ENCODE measurements around the gene RNF224. TPM values are rescaled to one million over a fixed set of nuclear protein-coding genes. Genes with fewer than 3 reads are reported as not detected.

RNF224 gene
- polyA plus RNA-seq, 1 donor from 2014 or later: not detected

DNA sequence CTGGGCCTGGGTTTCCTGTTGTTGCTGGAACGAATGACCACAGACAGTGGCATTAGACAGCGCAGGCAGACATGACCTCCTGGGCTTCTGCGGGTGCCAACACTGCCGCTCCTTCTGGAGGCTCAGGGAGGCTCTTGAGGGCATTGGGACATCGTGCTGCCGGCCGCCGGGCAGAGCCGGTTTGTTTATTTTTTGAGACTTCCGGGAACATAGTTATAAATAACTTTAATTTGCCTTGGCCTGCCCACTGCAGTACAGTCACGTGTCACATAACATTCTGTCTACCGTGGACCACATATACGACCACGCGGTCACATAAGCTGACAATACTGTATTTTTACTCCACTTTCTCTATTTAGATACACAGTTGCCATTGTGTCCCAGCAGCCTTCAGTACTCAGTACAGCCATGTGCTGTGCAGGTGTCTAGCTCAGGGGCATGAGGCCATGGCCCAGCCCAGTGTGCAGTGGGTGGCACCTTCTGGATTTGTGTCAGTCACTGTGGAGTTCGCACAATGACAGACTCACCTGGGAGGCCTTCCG is 42.0 kb downstream of the RNF224 start:
- Mint-ChIP-seq H3K27ac (peak overlapping the region; percentile 31 to 88 (median 86)), H3K4me3 (peak overlapping the region; percentile 91 to 96 (median 94)), H3K27me3 (no peaks in the 10 kb centered on the region), H3K36me3 (peaks cover 6% of the 10 kb centered on the region), H3K4me1 (peaks cover 24 to 31% (median 28%) of the 10 kb centered on the region in 3 donors), H3K9me3 (no peaks in the 10 kb centered on the region)

DNA sequence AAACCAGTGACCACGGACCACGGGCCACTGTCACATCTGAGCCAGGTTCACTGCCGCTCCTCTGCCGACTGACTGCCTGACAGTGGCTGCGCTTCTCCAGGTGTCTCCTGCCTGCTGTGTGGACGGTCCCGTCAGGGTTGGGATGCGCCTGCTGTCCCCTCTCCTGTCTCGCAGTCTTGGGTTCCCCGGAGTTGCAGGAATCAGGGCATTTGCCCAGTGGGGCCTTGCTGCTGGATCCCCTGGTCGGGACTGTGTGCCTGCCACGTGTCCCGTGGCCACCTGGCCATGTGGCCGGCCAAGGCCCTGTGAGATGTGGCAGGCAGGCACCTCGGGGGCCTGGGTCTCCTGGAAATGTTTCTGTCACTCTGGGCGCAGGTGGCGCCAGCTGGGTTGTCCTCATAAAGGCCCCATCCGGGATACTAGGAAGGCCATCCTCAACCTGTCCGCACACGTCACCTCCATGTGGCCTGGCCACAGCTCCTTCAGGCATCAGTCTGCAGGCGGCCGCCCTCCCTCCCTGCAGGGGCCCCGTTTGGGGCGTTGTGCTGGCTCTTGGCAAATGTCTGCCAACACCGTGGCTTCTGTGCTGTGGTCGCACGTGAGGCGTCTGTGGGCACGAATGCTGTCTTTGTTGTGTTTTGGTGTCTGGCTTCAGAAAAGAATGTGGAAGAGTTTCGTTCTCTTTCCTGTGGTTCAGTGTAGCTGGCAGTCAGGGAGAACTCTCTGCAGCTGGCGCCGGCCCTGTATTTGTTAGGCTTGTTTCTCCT is 43.8 kb downstream of the RNF224 start:
- H3K27ac Mint-ChIP-seq: peak overlapping the region; percentile 31 to 85 (median 65)

DNA sequence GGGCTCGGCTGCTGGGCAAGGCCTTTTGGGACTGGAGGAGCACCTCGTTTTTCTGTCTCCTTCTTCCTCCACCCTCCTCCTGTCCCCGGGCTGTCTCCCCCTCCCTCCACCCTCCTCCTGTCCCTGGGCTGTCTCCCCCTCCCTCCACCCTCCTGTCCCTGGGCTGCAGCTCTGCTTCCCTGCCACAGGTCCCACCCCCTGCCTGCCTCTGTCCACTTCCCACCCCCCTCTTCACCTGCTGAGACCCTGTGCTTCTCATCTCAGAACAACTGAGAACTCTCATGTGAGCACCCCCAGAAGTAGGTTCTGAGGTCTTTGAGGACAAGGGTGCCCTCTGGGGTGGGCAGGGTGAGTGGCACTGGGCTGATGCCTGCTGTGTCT is 44.4 kb downstream of the RNF224 start:
- Mint-ChIP-seq H3K4me1 (peaks cover 28 to 46% (median 46%) of the 10 kb centered on the region in 3 donors), H3K9me3 (no peaks in the 10 kb centered on the region), H3K27ac (peak overlapping the region; percentile 31 to 85 (median 65)), H3K36me3 (peaks cover 6% of the 10 kb centered on the region), H3K27me3 (no peaks in the 10 kb centered on the region), H3K4me3 (peak overlapping the region in 1 of 4 donors; percentile 31)

More for the DNA sequence above, 43.8 kb downstream of the RNF224 start:
- no peaks in the 10 kb centered on the region for H3K9me3 Mint-ChIP-seq
- H3K4me3 Mint-ChIP-seq: peak overlapping the region in 2 of 4 donors; percentile 31 to 87
- H3K4me1 Mint-ChIP-seq: peaks cover 28 to 46% (median 43%) of the 10 kb centered on the region in 3 donors
- peaks cover 6% of the 10 kb centered on the region for H3K36me3 Mint-ChIP-seq
- H3K27me3 Mint-ChIP-seq: no peaks in the 10 kb centered on the region

DNA sequence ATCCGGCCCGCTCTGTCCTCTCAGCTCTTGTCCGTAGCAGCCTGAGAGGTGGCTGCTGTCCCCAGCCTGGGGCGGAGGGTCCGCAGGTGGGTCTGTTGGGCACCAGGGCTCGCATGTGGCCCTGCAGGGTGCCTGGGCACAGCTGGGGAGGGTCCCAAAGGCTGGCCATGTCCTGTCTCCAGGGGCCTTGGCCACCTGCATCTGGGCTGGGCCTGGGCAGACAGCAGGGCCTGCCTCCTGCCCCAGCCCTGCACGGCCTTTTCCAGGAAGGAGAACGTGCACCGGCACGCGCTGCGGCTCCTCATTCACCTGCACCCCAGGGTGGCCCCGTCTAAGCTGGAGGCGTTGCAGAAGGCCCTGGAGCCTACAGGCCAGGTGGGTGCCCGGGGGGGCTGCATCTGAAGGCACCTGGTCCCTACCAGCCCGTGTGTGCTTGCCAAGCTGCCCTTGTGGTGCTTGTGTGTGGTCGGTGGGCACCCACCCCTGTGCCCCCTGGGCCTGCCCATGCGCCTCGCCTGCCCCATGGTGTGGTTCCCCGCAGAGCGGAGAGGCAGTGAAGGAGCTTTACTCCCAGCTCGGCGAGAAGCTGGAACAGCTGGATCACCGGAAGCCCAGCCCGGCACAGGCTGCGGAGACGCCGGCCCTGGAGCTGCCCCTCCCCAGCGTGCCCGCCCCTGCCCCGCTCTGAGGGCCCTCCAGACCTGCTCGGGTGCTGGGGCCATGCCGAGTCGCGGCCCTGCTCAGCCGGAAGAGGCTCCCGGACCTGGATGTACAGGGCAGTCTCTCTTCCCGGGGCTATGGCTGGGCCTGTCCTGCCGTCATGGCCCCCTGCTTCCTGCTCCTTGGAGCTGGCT is 45.2 kb downstream of the RNF224 start:
- H3K9me3 Mint-ChIP-seq: no peaks in the 10 kb centered on the region
- peak overlapping the region in 1 of 3 donors; percentile 65 for H3K27ac Mint-ChIP-seq
- no peak overlapping the region for H3K4me3 Mint-ChIP-seq
- peaks cover 28 to 46% (median 44%) of the 10 kb centered on the region in 3 donors for H3K4me1 Mint-ChIP-seq
- peaks cover 6% of the 10 kb centered on the region for H3K36me3 Mint-ChIP-seq
- H3K27me3 Mint-ChIP-seq: no peaks in the 10 kb centered on the region

DNA sequence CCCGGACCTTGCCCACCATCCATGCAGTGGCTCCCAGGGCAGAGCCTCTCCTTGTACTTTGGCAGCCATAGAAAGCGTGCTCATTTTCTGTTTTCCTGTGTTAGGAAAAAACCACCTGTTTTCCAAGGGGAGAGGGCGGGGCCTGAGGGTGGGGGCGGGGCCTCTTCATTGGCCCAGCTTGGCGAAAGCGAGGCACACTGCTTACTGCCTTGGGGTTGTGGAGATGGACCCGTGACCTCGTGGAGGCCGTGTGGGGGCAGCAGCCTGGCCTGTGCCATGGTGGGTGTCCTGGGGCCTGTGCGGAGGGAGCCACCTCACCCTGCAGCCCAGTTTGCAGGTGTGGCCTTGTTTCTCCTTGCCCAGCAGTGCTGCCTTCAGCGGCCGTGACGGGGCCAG is 45.8 kb downstream of the RNF224 start:
- H3K4me3 Mint-ChIP-seq: peak overlapping the region in 1 of 4 donors; percentile 84
- H3K27ac Mint-ChIP-seq: no peak overlapping the region
- H3K9me3 Mint-ChIP-seq: no peaks in the 10 kb centered on the region
- peaks cover 22 to 43% (median 39%) of the 10 kb centered on the region in 3 donors for H3K4me1 Mint-ChIP-seq
- H3K36me3 Mint-ChIP-seq: peaks cover 6% of the 10 kb centered on the region
- no peaks in the 10 kb centered on the region for H3K27me3 Mint-ChIP-seq

DNA sequence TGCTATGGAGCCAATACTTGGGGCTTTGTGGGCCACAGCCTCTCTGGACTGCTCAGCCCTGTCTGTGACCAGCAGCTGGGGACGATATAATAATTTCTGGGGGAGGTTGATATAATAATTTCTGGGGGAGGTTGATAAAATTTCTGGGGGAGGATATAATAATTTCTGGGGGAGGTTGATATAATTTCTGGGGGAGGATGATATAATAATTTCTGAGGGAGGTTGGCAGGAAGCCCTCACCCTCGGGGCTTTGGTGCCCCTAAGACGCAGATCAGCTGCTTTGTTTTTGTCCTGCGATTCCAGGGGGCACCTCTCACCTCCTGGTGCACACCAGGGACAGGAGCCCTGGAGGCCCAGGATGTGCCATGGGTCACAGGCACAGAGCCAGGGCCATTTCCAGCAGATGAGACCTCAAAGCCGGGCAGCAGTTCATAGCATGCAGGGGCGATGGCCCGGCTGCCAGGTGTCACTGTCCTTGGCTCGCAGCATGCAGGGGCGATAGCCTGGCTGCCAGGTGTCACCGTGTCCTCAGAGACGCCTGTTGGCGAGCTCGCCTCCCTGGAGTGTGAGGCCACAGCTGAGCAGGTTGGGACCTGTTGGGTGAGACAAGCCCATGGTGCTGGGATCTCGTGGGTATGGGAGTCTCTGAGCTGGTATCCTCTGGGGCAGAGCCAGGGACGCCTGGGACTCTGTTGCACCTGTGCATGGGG is 46.5 kb downstream of the RNF224 start:
- peak overlapping the region in 2 of 3 donors; percentile 74 to 76 for H3K27ac Mint-ChIP-seq
- H3K9me3 Mint-ChIP-seq: no peaks in the 10 kb centered on the region
- peaks cover 6% of the 10 kb centered on the region for H3K36me3 Mint-ChIP-seq
- peak overlapping the region in 1 of 4 donors; percentile 84 for H3K4me3 Mint-ChIP-seq
- no peaks in the 10 kb centered on the region for H3K27me3 Mint-ChIP-seq
- peaks cover 17 to 40% (median 35%) of the 10 kb centered on the region in 3 donors for H3K4me1 Mint-ChIP-seq

DNA sequence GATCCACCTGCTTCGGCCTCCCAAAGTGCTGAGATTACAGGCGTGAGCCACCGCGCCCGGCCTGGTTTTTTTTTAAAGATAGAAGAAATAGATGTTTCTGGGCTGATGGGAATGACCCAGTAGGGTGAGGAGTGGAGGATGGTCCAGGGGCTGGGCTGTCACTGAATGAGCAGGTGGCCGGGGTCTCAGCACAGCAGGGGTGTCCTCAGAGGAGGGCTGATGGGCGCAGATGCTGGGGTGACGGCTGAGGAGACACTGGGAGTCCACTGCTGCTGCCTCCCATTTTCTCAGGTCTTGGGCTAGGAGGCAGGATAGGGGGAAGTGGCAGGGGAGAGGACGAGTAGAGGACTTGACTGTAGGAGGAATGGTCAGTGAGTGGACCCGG is 47.9 kb downstream of the RNF224 start:
- Mint-ChIP-seq H3K4me3 (peak overlapping the region; percentile 70 to 91 (median 82)), H3K27ac (peak overlapping the region; percentile 36 to 76 (median 74)), H3K9me3 (no peaks in the 10 kb centered on the region), H3K27me3 (no peaks in the 10 kb centered on the region), H3K36me3 (peaks cover 3% of the 10 kb centered on the region), H3K4me1 (peaks cover 5 to 31% (median 25%) of the 10 kb centered on the region in 3 donors)

DNA sequence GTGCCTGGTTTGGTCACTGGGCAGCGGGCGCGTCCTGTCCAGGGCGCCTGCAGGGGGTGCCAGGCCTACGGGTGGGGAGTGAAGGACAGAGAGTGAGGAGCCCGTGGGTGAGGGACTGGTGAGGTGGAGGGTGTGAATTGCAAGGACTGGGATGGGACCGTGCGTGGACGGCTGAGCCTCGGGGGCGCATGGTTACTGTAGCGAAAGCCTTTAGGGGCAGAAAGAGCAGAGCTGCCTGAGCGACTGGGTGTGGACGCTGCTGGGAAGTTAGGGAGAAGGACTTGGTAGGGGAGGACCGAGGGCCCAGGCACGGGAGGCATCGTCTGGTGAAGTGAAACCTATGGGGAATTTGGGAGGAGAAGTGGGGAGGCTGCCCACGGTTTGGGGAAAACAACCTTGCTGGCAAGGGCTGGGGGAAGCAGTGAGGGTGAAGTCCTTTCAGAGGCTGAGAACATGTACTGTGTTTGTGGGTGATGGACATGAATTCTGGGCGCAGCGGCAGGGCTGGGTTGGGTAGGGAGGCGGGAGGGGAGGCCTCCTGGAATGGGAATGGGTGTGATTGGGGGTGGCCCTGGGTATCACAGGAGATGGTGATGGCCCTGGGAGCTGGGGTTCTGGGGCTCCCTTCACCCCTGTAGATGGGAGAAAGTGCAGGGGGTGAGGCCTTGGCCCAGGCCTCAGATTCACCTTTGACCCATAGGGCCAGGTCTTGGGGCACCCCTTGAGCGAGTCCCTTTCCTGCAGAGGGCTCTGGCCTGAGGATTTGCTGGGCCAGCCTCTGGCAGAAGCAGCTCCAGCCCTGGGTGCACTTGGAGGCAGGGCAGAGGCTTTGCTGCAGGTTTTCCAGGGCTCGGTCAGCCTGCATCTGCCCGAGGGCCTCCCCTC is 48.5 kb downstream of the RNF224 start:
- peaks cover 3% of the 10 kb centered on the region for H3K36me3 Mint-ChIP-seq
- peaks cover 5 to 31% (median 23%) of the 10 kb centered on the region in 3 donors for H3K4me1 Mint-ChIP-seq
- peak overlapping the region; percentile 70 to 95 (median 82) for H3K4me3 Mint-ChIP-seq
- H3K27ac Mint-ChIP-seq: peak overlapping the region; percentile 36 to 76 (median 54)
- H3K9me3 Mint-ChIP-seq: no peaks in the 10 kb centered on the region
- H3K27me3 Mint-ChIP-seq: no peaks in the 10 kb centered on the region

DNA sequence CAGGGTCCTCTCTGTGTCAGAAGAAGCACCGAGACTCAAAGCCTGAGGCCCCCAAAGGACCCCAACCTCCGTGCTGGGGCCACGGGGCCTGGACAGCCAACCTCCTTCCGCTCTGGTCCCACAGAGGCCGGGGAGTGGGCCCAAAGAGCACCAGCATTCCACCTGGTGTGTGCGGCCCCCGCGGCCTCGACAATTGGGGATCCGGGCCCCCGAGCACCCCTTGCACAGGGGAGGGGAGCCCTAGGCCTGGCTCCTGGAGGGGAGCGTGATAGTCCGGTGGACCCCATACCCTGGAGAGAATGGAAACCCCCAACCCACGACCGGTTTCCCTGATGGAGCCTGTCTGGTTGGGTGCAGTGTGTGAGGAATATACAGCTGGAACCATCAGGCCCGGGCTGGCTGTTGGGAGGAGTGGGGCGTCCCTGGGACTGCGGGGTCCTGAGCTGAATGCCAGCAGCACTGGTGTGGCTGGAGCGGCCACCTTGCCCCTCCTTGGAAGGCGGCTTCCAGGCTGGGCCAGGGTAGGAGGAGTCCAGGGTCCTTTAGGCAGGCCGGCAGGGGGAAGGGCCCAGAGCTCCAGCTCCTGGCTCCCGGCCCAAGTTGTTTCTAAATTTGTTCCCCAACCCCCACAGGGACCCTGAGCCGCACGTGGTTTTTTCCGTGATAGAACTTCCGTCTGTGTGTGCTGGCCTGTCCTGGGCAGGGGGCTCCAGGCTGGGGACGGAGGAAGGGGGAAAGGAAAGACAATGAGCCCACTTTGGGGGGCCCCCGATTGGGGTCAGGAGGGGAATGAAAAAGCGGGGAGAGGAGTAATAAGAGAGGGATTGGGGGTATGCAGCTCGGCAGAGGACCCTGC is 49.4 kb downstream of the RNF224 start:
- H3K4me3 Mint-ChIP-seq: peak overlapping the region; percentile 77 to 95 (median 88)
- no peaks in the 10 kb centered on the region for H3K27me3 Mint-ChIP-seq
- peaks cover 5 to 24% (median 16%) of the 10 kb centered on the region in 3 donors for H3K4me1 Mint-ChIP-seq
- H3K36me3 Mint-ChIP-seq: no peaks in the 10 kb centered on the region
- H3K27ac Mint-ChIP-seq: peak overlapping the region; percentile 67 to 92 (median 91)
- H3K9me3 Mint-ChIP-seq: no peaks in the 10 kb centered on the region

DNA sequence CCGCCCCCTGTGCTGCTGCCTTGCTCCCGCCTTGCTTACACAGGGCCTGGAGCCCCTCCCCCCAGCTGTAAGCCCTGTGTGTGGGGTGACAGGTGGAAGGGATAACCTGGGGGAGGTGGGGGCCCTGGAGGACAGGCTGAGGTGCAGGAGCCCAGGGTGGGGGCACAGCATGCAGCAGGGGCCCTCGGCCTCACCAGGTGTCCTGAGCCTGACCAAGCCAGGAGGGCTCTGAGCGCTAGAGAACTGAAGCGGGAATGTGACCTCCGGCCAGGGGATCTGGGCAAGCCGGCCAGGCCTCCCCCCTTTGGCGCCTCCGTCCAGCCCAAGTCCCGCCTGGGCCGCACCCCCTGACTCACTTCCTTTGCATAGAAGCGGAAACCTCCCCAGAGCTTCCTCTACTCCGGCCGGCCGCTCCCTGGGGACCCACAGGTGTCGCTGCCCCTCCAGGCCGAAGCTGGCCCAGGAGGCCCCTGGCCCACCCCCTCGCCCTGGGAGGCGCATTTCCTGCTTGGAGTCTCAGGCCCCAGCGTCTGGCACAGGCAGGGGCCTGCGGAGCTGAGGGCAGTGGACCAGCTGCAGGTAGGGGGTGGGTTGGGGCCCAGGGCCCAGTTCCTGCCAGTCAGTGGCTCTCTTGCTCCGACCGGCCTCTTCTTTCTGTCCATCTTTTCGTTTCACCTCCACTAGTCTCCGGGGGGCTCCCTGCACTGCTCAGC is 50.2 kb downstream of the RNF224 start, which contains the start of gene TOR4A:
TSS of gene TOR4A (plus strand) at position 398 of the 713 bp plus-strand sequence. CDS start 964 bp downstream, outside the sequence.
- peaks cover under 1% of the 10 kb centered on the region for H3K36me3 Mint-ChIP-seq
- peak within 1 kb of the TSS; percentile 67 to 92 (median 91) for H3K27ac Mint-ChIP-seq
- H3K4me3 Mint-ChIP-seq: peak within 1 kb of the TSS; percentile 77 to 95 (median 88)
- H3K27me3 Mint-ChIP-seq: no peaks in the 10 kb centered on the region
- no peaks in the 10 kb centered on the region for H3K9me3 Mint-ChIP-seq
- peaks cover 7 to 29% (median 18%) of the 10 kb centered on the region in 3 donors for H3K4me1 Mint-ChIP-seq

DNA sequence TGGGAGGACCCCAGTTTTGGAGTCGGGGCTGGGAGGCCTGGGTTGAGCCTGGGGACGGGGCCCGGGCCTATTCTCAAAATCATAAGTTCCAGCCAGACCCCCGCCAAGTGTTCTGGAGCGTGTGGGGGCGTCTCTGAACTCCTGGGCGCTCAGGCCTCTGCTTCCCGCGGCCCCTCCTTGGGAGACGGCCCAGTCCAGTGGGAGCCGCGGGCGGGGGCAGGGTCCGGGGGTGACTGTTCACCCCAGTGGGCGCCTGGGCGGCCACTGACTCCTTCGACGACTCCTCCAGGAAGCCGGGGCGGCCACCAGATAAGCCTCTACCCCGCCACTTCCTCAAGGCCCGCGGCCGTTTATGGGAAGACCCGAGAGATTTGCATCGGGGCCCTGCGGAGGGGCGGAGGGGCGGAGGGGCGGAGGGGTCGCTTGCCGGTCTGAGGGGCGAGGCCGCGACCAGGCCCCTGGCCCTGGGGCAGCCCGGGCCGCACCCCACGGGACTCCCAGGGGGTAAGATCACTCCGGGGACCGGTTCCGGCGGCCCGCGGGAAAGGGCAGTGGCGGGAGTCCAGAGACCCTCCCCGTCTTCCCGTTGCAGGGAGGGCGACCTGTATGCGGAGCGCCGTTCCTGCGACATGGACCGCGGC is 50.9 kb downstream of the RNF224 start:
- Mint-ChIP-seq H3K27ac (peak overlapping the region; percentile 53 to 67 (median 67)), H3K9me3 (no peaks in the 10 kb centered on the region), H3K4me1 (peaks cover 12 to 36% (median 24%) of the 10 kb centered on the region in 3 donors), H3K36me3 (peaks cover 2% of the 10 kb centered on the region), H3K4me3 (peak overlapping the region; percentile 77 to 95 (median 88)), H3K27me3 (no peaks in the 10 kb centered on the region)

All from IgD-negative memory B cell (primary cell).